HG03520 (cell line): ENCODE measurements around the gene BOD1.

Source experiments
- ATAC-seq: cut with Tn5 transposase; IDR thresholded peaks from one replicate; pipeline ENCODE4 v1.9.1; 2021; ENCODE audit warnings: mild to moderate bottlenecking, moderate library complexity; ENCODE audit not compliant: unreplicated experiment

Gene BOD1

GRCh38 chr5:173642191-173642816, 25.9 kb upstream of the BOD1 start:
- no peak for ATAC-seq

- ATAC-seq: no peak
Measured at GRCh38 chr5:173640156-173640804, 23.8 kb upstream of the BOD1 start.

GRCh38 chr5:173638126-173639040, 21.9 kb upstream of the BOD1 start:
- ATAC-seq: no peak

GRCh38 chr5:173637340-173637739, 20.9 kb upstream of the BOD1 start:
- no peak for ATAC-seq

GRCh38 chr5:173634465-173634983, 18.1 kb upstream of the BOD1 start:
- no peak for ATAC-seq

GRCh38 chr5:173633304-173633703, 16.9 kb upstream of the BOD1 start:
- ATAC-seq: no peak

GRCh38 chr5:173631478-173631877, 15.0 kb upstream of the BOD1 start:
- ATAC-seq: no peak

- ATAC-seq: no peak
Measured at GRCh38 chr5:173630724-173631365, 14.4 kb upstream of the BOD1 start.

- ATAC-seq: no peak
Measured at GRCh38 chr5:173629628-173630027, 13.2 kb upstream of the BOD1 start.

- no peak for ATAC-seq
Measured at GRCh38 chr5:173628501-173628900, 12.1 kb upstream of the BOD1 start.

- ATAC-seq: no peak
Measured at GRCh38 chr5:173627860-173628392, 11.5 kb upstream of the BOD1 start.

GRCh38 chr5:173627271-173627670, 10.8 kb upstream of the BOD1 start:
- ATAC-seq: no peak

- no peak for ATAC-seq
Measured at GRCh38 chr5:173626505-173626820, 10.0 kb upstream of the BOD1 start.

GRCh38 chr5:173625673-173626504, 9.4 kb upstream of the BOD1 start:
- ATAC-seq: no peak

- no peak for ATAC-seq
Measured at GRCh38 chr5:173625261-173625660, 8.8 kb upstream of the BOD1 start.

- no peak for ATAC-seq
Measured at GRCh38 chr5:173624282-173624681, 7.8 kb upstream of the BOD1 start.

- no peak for ATAC-seq
Measured at GRCh38 chr5:173623789-173624188, 7.3 kb upstream of the BOD1 start.

- ATAC-seq: no peak
Measured at GRCh38 chr5:173623296-173623771, 6.9 kb upstream of the BOD1 start.

GRCh38 chr5:173622183-173623047, 6.0 kb upstream of the BOD1 start:
- ATAC-seq: no peak
